Upper lobe of left lung (tissue), 6 donors: ENCODE measurements around the gene STAP2. TPM values are rescaled to one million over a fixed set of nuclear protein-coding genes. Genes with fewer than 3 reads are reported as not detected.

Experiments used
- ATAC-seq, 2 donors: fragments of 200-7000 bp; cut with Tn5 transposase; one replicate each; pipeline ENCODE4 v1.9.1; 2022; ENCODE audit warnings: mild to moderate bottlenecking in 2 of 2, moderate library complexity in 2 of 2; ENCODE audit not compliant: low FRiP score in 2 of 2
- DNase-seq, 2 donors: peaks; one replicate each; pipeline ENCODE4 v3.0.0-alpha.2; 2019 to 2020
- H3K27ac ChIP-seq, 4 donors: fragments of 200-600 bp; sonication (generic); one replicate each; pipeline ENCODE4 v1.5.1; 2016 to 2019
- H3K27me3 ChIP-seq, 4 donors: fragments of 200-600 bp; sonication (generic); one replicate each; pipeline ENCODE4 v1.5.1; 2017 to 2019
- H3K36me3 ChIP-seq, 4 donors: fragments of 200-600 bp; sonication (generic); one replicate each; pipeline ENCODE4 v1.5.1; 2016 to 2019
- H3K4me1 ChIP-seq, 4 donors: fragments of 200-600 bp; sonication (generic); one replicate each; pipeline ENCODE4 v1.5.1; 2018 to 2019
- H3K4me3 ChIP-seq, 4 donors: fragments of 200-600 bp; sonication (generic); one replicate each; pipeline ENCODE4 v1.5.1; 2017 to 2019; ENCODE audit warnings: mild to moderate bottlenecking in 2 of 4, moderate library complexity in 1 of 4
- H3K9me3 ChIP-seq, 4 donors: fragments of 200-600 bp; sonication (generic); one replicate each; pipeline ENCODE4 v1.5.1; 2018 to 2019
- EP300 ChIP-seq, 4 donors: sonication (generic); formaldehyde crosslinking; IDR thresholded peaks; one replicate each; pipeline ENCODE4 v1.5.1; 2017; ENCODE audit warnings: antibody characterized with exemption in 4 of 4, control low read depth in 2 of 4
- POLR2A ChIP-seq, 4 donors: fragments of 450-650 bp; IDR thresholded peaks; one replicate each; pipeline ENCODE4 v1.5.1; 2016 to 2017; ENCODE audit warnings: antibody characterized with exemption in 4 of 4, mild to moderate bottlenecking in 2 of 4
- POLR2AphosphoS5 ChIP-seq, 2 donors: sonication (generic); formaldehyde crosslinking; IDR thresholded peaks; one replicate each; pipeline ENCODE4 v1.5.1; 2017; ENCODE audit warnings: antibody characterized with exemption in 2 of 2
- WGBS, 2 donors: methylation state at CpG; one replicate each; pipeline ENCODE4 v1.1.5; 2017 to 2018; 5-methylcytosine and 5-hydroxymethylcytosine counted together
- total RNA-seq, 6 donors: library from RNA; depleted of rRNA in 4 of 6; stranded (reverse); fragments of >200 nt in 4 of 6; gene quantifications; one replicate each; pipeline versions ENCODE4 v1.1.0 to v1.2.1, GENCODE V29; 2016 to 2021
- TF ChIP-seq, protein P1 (sequence below), 6 experiments: fragments of 450-650 bp in 4 of 6; fragments of 200-600 bp in 2 of 6; sonication (generic) in 2 of 6; IDR thresholded peaks; one replicate each; pipeline ENCODE4 v1.5.1; 2016 to 2019; ENCODE audit warnings: antibody characterized with exemption in 6 of 6
- donor health status: DM: no; HTN: no; CAD: no; lungs with moderate emphysema.
- donor health status: DM: no; HTN: yes; CAD: no; lungs with severe emphysema.

Gene STAP2
- total RNA-seq, 6 donors from 2014 or later = 11.2 to 39.8 (median 14.7) TPM

DNA sequence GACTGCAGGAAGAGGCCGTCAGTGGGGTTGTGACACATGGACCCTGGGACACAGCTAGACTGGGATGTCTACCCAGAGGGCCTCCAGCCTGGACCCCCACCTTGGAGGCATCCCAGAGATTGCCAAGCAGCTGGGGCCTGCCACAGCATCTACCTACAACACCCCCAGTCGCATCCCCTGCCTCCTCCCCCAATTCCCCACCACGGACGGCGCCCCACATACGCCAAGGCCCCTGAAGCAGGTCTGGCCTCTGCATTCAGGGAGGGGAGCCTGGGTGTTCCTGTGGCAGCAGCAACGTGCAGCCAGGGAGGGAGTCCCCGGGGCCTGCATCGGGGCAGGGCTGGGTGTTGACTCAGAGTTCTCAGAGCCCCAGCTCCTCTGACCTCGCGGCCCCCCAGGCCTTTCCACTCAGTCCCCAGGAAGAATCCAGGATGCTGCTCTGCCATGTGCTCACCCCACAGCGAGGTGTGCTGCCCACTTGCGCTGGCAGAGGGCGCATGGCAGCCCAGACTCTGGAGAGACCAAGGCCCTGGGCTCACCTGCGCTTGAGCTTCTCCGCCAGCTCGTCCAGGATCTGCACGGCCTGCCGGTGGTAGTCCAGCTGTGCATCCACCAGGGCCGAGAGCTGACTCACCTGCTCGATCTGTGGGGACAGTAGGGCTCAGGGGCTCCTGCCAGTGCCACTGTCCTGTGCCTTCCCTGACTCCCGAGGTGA, 24.4 kb upstream of the STAP2 start:
- Histone ChIP-seq H3K27me3 (no peaks in the 10 kb centered on the region), H3K4me3 (no peak overlapping the region), H3K4me1 (peaks cover 3 to 9% (median 5%) of the 10 kb centered on the region in 4 donors), H3K9me3 (no peaks in the 10 kb centered on the region), H3K36me3 (peaks cover 22 to 93% (median 76%) of the 10 kb centered on the region in 4 donors), H3K27ac (no peak overlapping the region)
- TF ChIP-seq POLR2AphosphoS5 (IDR thresholded peaks at IDR 0.05) (no peak), POLR2A (IDR thresholded peaks at IDR 0.05) (no peak), EP300 (IDR thresholded peaks at IDR 0.05) (no peak)
- TF ChIP-seq, protein P1, sequence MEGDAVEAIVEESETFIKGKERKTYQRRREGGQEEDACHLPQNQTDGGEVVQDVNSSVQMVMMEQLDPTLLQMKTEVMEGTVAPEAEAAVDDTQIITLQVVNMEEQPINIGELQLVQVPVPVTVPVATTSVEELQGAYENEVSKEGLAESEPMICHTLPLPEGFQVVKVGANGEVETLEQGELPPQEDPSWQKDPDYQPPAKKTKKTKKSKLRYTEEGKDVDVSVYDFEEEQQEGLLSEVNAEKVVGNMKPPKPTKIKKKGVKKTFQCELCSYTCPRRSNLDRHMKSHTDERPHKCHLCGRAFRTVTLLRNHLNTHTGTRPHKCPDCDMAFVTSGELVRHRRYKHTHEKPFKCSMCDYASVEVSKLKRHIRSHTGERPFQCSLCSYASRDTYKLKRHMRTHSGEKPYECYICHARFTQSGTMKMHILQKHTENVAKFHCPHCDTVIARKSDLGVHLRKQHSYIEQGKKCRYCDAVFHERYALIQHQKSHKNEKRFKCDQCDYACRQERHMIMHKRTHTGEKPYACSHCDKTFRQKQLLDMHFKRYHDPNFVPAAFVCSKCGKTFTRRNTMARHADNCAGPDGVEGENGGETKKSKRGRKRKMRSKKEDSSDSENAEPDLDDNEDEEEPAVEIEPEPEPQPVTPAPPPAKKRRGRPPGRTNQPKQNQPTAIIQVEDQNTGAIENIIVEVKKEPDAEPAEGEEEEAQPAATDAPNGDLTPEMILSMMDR (IDR thresholded peaks at IDR 0.05) = peak in 1 of 6 experiments; percentile 24
- 90 to 91% methylated on average over 2 to 21 of the region's 22 CpGs for WGBS, 2 donors
- no peak for ATAC-seq
- peak in 1 of 2 donors; percentile 73 for DNase-seq

GRCh38 chr19:4362101-4362828, 23.6 kb upstream of the STAP2 start:
- ATAC-seq (no peak), DNase-seq (peak in 1 of 2 donors; percentile 66)
- WGBS, 2 donors = 88 to 89% methylated on average over 28 to 30 of the region's 32 CpGs
- Histone ChIP-seq H3K4me3 (no peak overlapping the region), H3K9me3 (no peaks in the 10 kb centered on the region), H3K4me1 (peaks cover 0 to 5% (median 2%) of the 10 kb centered on the region in 4 donors), H3K27ac (no peak overlapping the region), H3K27me3 (no peaks in the 10 kb centered on the region), H3K36me3 (peaks cover 22 to 90% (median 78%) of the 10 kb centered on the region in 4 donors)
- TF ChIP-seq EP300 (IDR thresholded peaks at IDR 0.05) (no peak), POLR2A (IDR thresholded peaks at IDR 0.05) (no peak), POLR2AphosphoS5 (IDR thresholded peaks at IDR 0.05) (no peak)
- TF ChIP-seq, protein P1 (IDR thresholded peaks at IDR 0.05) = no peak

DNA sequence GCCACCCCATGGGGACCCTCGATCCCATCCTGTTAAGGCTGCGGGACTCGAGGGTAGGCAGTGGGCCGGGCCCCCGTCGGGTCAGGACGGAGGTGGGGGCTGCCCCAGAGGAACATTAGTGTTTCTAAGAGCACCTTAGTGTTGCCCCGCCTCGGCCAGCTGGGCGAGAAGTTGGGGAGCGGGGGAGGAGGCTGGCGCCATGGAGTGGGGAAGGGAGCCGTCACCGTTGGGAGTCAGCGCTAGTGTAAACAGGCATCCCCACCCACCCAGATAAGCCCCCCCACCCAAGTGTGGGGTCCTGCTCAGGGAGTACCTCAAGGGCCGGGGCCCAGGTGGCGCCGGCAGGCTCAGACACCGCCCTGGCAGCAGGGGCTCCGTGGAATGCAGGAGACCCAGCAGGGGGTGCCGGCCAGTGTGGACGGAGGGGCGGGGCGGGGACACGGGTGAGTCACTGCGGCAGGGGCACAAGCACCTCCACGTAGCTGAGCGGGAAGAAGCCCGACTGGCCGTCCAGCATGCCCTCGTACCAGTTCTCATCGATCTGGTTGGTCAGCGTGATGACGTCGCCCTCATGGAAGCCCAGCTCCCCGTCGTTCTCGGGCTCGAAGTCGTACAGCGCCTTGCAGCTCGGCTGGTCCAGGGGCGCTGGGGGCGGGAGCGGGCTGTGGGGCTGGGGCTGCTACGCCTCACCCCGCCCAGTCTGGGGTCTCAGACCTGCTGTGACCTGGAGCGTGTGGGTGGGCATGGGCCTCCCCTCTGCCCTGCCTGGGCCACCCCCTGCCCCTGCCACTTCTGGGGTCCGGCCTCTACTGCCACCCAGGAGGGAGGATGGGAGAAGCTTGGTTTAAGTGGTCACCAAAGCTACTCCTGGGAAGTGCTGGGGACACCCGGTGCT, 22.8 kb upstream of the STAP2 start:
- peak in 1 of 2 donors; percentile 82 for DNase-seq
- Histone ChIP-seq H3K4me3 (no peak overlapping the region), H3K27ac (peak overlapping the region in 3 of 4 donors; percentile 7 to 29 (median 13)), H3K4me1 (peaks cover 0 to 5% (median 2%) of the 10 kb centered on the region in 4 donors), H3K27me3 (no peaks in the 10 kb centered on the region), H3K9me3 (no peaks in the 10 kb centered on the region), H3K36me3 (peaks cover 22 to 88% (median 78%) of the 10 kb centered on the region in 4 donors)
- TF ChIP-seq EP300 (IDR thresholded peaks at IDR 0.05) = no peak
- WGBS, 2 donors = 83 to 89% methylated on average over 20 to 43 of the region's 50 CpGs
- no peak for ATAC-seq

DNA sequence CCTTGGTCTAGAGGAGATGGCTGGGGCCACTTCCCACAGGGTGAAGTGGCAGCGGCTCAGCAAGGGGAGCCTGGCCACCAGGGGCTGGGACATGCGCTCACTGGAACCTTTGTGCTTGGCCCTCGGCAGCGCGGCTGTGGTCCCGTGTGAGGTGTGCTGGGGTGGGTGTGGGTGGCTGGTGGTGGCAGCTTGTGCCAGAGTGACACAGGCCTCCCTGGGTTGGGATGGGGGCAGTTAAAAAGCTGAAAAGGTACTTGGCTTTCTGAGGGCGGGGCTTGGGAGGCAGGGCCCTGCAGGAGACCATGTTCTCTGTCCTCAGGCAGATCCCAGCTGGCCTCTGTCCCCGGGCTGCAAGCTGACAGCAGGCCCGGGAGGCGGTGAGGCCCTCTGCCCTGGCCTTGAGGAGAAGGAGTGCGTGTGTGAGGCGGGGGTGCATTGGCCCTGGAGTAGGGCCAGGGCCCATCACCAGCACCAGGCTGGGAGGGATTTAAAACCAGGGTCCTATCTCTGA, 22.1 kb upstream of the STAP2 start:
- peak overlapping the region in 2 of 4 donors; percentile 7 to 13 for H3K27ac ChIP-seq
- no peaks in the 10 kb centered on the region for H3K9me3 ChIP-seq
- DNase-seq (peak in 1 of 2 donors; percentile 59), ATAC-seq (no peak)
- peaks cover 19 to 82% (median 71%) of the 10 kb centered on the region in 4 donors for H3K36me3 ChIP-seq
- no peak overlapping the region for H3K4me3 ChIP-seq
- WGBS, 2 donors = 85 to 86% methylated on average over 4 to 8 of the region's 12 CpGs
- TF ChIP-seq, protein P1 (IDR thresholded peaks at IDR 0.05) = no peak
- TF ChIP-seq POLR2AphosphoS5 (IDR thresholded peaks at IDR 0.05) (no peak), EP300 (IDR thresholded peaks at IDR 0.05) (no peak), POLR2A (IDR thresholded peaks at IDR 0.05) (no peak)
- no peaks in the 10 kb centered on the region for H3K27me3 ChIP-seq
- peaks cover 0 to 5% (median 2%) of the 10 kb centered on the region in 4 donors for H3K4me1 ChIP-seq
